Stomach smooth muscle (tissue), 2 donors: ENCODE results near the gene PTPRN2.

Experiments used
- H3K27ac ChIP-seq: one replicate; pipeline ENCODE4 v1.7.0; 2013; ENCODE audit warnings: mild to moderate bottlenecking, low read length, inconsistent platforms
- H3K27me3 ChIP-seq, 2 donors: one replicate each; pipeline ENCODE4 v1.7.0; 2013; ENCODE audit warnings: low read length in 2 of 2; ENCODE audit not compliant: insufficient read depth in 2 of 2, control insufficient read depth in 1 of 2
- H3K36me3 ChIP-seq, 2 donors: one replicate each; pipeline ENCODE4 v1.7.0; 2013; ENCODE audit warnings: low read length in 2 of 2; ENCODE audit not compliant: control insufficient read depth in 2 of 2, insufficient read depth in 2 of 2
- H3K4me1 ChIP-seq: one replicate; pipeline ENCODE4 v1.7.0; 2013; ENCODE audit warnings: low read length; ENCODE audit not compliant: control insufficient read depth, insufficient read depth
- H3K4me3 ChIP-seq, 2 donors: one replicate each; pipeline ENCODE4 v1.7.0; 2013; ENCODE audit warnings: low read length in 2 of 2
- H3K9ac ChIP-seq, 2 donors: one replicate each; pipeline ENCODE4 v1.7.0; 2013; ENCODE audit warnings: low read length in 2 of 2, mild to moderate bottlenecking in 1 of 2
- H3K9me3 ChIP-seq, 2 donors: one replicate each; pipeline ENCODE4 v1.7.0; 2013; ENCODE audit warnings: low read length in 2 of 2; ENCODE audit not compliant: control insufficient read depth in 2 of 2
- donor health status: healthy.
- donor health status: Pancreatic carcinoma.

Gene PTPRN2

DNA sequence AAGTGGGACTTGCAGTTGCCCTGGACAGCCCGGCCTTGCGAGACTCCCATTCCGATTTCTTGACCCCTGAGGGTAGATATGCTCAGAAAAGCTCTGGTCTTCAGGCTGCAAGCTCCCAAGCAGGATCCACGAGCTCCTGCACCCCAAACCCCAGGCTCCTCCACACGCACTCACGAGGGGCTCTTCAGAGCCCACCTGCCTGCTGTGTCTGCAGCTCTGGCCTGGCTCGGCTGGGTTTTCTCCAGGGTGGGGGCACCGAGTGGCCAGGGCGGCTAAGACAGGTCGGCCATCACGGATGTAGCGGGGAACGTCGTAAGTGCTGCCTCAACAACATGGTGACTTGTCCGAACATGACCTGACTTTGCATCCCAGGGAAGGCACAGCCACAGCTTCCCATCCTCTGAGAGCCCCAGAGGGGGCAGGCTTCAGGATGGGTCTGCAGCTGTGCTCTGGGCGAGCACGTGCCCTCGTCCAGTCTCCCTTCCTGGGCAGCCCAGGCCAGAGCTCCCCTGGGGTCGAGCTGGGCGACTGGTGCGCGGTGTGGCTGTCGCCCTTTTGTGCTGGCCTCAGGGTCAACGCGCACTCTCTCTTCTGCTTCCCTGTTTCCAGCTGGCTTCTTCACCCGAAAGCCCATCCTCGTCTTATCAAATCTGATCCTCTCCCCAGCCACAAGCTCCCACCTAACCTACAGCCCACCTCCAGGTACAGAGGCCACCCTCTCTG, 835.5 kb downstream of the PTPRN2 start:
- Histone ChIP-seq H3K9me3 (peaks cover 0 to 3% of the 10 kb centered on the region in 2 donors), H3K9ac (no peak overlapping the region), H3K27me3 (no peaks in the 10 kb centered on the region), H3K4me3 (no peak overlapping the region), H3K27ac (no peak overlapping the region), H3K36me3 (no peaks in the 10 kb centered on the region), H3K4me1 (no peaks in the 10 kb centered on the region)

DNA sequence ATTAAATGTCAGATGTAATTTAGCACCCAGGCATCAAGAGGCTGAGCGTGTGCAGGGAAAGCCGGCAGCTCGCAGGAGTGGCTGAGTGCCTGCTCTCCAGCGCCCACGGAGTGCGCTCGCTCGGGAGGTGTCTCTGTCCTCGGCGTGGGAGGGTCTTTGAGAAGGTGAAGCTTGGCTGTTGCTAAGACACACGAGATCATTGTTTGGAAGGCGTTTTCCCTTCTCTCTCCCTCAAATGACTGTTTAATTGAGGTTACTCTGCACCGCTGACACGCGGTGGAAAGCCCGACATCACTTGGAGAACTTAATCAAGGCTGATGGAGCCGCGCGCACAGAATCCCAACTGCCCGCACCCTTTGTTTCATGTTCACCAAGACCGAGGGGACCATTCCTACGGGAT, 836.2 kb downstream of the PTPRN2 start:
- no peak overlapping the region for H3K9ac ChIP-seq
- no peak overlapping the region for H3K4me3 ChIP-seq
- no peaks in the 10 kb centered on the region for H3K27me3 ChIP-seq
- no peaks in the 10 kb centered on the region for H3K4me1 ChIP-seq
- H3K9me3 ChIP-seq = peaks cover 0 to 3% of the 10 kb centered on the region in 2 donors
- H3K27ac ChIP-seq = no peak overlapping the region
- no peaks in the 10 kb centered on the region for H3K36me3 ChIP-seq

DNA sequence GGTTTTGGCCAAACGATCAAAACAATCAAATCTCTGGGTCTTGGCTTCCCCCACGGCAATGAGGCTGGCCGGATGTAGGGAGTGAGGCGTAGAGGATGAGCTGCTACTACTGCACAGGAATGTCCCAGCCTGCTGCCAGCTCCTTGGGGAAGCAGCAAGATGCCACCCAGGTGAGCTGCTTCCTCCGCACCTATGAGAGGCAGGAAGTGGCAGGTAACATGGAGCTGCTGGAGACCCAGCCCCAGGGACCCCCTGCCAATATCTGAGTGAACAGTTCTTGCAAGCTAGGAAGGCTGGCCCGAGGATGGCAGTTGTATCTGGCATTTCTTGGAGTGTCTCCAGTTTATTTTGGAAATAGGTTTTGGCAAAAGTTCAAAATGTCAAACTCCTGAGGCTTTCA, 837.3 kb downstream of the PTPRN2 start:
- Histone ChIP-seq H3K9ac (no peak overlapping the region), H3K4me1 (no peaks in the 10 kb centered on the region), H3K9me3 (no peaks in the 10 kb centered on the region), H3K27ac (no peak overlapping the region), H3K4me3 (no peak overlapping the region), H3K27me3 (no peaks in the 10 kb centered on the region), H3K36me3 (no peaks in the 10 kb centered on the region)

DNA sequence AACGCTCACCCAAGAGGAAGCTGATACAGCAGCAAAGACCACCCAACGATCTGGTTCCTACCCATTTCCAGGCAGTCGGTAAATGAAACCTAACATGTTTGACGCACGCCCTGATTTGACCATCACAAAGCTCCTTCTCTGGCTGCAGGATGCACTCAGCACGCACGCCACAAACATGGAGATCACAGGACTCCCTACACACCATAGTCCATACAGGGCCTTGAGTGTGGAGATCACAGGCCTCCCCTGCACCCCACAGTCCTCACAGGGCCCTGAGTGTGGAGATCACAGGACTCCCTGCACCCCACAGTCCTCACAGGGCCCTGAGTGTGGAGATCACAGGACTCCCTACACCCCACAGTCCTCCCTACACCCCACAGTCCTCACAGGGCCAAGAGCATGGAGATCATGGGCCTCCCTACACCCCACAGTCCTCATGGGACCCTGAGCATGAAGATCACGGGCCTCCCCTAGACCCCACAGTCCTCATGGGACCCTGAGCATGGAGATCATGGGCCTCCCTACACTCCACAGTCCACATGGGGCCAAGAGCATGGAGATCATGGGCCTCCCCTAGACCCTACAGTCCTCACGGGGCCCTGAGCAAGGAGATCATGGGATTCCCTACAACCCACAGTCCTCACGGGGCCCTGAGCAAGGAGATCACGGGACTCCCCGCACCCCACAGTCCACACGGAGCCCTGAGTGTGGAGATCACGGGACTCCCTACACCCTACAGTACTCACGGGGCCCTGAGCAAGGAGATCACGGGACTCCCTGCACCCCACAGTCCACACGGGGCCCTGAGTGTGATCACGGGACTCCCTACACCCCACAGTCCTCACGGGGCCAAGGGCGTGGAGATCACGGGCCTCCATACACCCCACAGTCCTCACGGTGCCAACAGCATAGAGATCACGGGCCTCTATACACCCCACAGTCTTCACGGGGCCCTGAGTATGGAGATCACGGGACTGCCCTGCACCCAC, 841.6 kb downstream of the PTPRN2 start:
- H3K4me1 ChIP-seq = no peaks in the 10 kb centered on the region
- H3K4me3 ChIP-seq = no peak overlapping the region
- no peaks in the 10 kb centered on the region for H3K9me3 ChIP-seq
- no peak overlapping the region for H3K27ac ChIP-seq
- no peaks in the 10 kb centered on the region for H3K27me3 ChIP-seq
- H3K36me3 ChIP-seq = no peaks in the 10 kb centered on the region
- H3K9ac ChIP-seq = no peak overlapping the region

DNA sequence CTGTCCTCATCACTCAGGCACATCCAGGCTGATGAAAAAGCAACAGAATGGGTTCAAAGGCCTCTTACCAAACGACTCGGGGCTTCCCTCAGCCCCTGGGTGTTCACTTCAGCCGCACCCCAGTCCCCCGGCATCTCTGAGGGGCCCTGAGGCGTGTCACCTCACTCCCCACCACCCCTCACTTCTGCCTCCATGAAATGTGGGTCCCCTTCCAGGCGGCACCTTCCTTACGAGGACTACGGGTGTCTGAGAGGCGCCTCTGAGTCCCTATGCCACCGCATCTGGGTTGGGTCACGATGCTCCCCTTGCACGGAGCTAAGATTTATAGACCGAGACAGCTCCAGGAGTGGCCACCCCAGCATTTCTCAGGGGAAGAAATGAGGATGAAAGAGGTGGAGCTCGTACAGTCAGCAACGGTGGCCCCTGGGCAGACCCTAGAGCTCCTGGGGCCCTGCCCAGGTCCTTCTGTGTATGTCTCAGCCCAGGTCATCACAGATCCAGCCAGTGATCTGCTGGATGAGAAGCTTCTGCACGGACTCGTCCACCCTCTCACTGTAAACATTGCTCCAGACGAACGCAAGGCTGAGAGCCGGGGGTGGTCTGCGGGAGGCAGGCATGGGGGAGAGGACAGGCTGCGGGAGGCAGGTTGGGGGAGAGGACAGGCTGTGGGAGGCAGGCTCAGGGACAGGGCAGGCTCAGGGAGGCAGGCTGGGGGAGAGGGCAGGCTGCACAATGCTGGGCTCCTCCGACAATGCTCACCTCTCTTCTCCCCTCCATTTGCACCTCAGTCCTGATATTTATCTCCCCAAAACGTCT, 842.6 kb downstream of the PTPRN2 start:
- Histone ChIP-seq H3K36me3 (no peaks in the 10 kb centered on the region), H3K27me3 (no peaks in the 10 kb centered on the region), H3K9me3 (no peaks in the 10 kb centered on the region), H3K9ac (no peak overlapping the region), H3K4me3 (no peak overlapping the region), H3K4me1 (no peaks in the 10 kb centered on the region), H3K27ac (no peak overlapping the region)

DNA sequence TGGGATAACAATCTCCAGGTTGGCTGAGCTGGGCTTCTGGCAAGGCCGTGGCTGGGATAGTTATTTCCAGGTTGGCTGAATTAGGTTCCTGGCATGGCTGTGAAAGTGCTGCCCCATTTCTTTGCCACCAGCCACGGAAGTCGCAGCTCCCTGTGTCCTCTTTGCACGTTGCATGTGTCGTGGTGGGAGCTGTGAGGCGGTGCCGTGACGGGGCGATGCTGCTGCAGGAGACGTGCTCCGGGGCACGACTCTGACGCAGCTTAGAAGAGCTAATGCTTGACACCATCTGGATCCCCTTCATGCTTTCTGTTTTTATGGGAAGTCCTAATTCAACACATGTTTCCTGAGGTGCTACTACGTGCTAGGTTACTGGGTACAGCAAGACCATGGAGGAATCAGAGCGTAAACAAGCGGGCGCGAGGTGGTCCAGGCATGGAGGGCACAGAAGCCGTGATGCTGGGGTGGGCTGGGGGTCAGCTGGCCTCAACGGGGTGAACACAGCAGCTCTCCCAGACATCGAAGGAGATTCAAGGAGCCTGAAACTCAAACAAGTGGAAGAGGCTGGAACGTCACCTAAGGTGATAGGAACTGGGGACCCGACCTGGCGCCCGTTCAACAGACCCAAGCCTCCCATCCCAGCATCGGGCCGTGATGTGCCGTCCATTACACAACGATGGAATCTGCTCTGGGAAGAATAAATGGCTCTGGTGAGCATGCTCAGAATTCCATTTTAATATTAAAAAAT, 843.7 kb downstream of the PTPRN2 start:
- Histone ChIP-seq H3K27me3 (peaks cover 5% of the 10 kb centered on the region in 2 donors), H3K36me3 (no peaks in the 10 kb centered on the region), H3K27ac (no peak overlapping the region), H3K9me3 (no peaks in the 10 kb centered on the region), H3K9ac (no peak overlapping the region), H3K4me1 (no peaks in the 10 kb centered on the region), H3K4me3 (no peak overlapping the region)

DNA sequence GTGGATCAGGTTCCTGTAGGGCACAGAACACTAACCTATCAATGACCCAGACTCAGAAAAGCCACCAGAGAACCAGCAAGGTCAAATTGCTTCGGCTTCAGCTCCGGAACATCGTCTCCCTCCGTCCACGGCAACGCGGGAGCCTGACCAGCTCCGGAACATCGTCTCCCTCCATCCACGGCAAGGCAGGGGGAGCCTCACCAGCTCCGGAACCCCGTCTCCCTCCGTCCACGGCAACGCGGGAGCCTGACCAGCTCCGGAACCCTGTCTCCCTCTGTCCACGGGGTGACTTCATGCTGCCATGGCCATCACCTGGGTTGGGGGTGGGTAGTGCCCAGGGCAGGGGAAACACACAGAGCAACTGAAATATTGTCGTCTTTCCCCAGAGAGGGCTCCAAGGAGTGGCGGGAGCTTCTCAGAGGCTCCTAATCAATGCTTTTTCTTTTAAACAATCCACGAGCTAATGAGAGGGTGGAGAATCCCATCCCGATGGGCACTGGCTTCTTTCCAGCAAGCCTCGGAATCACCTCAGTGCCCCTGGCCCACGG, 847.3 kb downstream of the PTPRN2 start:
- Histone ChIP-seq H3K27me3 (peaks cover 6 to 9% of the 10 kb centered on the region in 2 donors), H3K4me3 (no peak overlapping the region), H3K4me1 (no peaks in the 10 kb centered on the region), H3K27ac (no peak overlapping the region), H3K9me3 (no peaks in the 10 kb centered on the region), H3K36me3 (no peaks in the 10 kb centered on the region), H3K9ac (no peak overlapping the region)

DNA sequence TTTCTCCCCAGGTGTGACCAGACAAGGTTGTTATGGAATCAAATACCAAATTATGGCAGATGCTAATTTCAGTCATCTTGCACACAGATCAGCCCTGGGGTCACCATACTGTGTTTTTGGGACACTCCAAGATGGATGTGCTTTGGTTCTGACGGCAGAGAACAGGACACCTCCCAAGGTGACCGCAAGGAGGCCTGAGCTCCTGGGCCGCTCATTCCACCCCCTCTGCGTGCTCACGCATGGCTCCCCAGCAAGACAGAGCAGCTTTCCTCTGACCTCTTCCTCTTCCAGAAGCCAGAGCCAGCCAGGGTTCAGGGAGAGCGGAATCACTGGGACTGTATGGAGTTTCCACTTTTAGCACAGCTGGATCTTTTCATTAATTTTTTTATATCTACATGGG, 848.0 kb downstream of the PTPRN2 start:
- Histone ChIP-seq H3K4me1 (no peaks in the 10 kb centered on the region), H3K9me3 (no peaks in the 10 kb centered on the region), H3K27me3 (peaks cover 7 to 11% of the 10 kb centered on the region in 2 donors), H3K27ac (no peak overlapping the region), H3K4me3 (no peak overlapping the region), H3K36me3 (no peaks in the 10 kb centered on the region), H3K9ac (no peak overlapping the region)

DNA sequence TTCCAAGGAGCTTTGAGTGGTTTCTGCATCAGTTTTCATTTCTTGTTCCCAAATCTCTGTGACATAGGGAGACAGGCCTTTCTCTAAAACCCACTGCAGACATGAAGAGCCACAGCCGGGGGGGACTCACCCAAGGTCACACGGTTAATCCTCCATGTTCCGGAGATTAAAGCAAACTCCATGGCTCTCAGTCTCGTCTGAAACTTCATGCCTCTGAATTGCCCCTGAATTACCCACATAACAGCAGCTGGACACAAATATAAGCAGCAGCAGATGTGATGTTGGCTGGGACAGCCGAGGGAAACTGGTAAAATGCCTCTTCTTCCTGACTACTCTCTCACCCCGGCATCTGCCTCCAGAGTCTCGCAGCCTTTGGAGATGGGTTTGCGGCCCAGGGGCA, 848.6 kb downstream of the PTPRN2 start:
- Histone ChIP-seq H3K4me3 (no peak overlapping the region), H3K9me3 (no peaks in the 10 kb centered on the region), H3K9ac (no peak overlapping the region), H3K27ac (no peak overlapping the region), H3K27me3 (peaks cover 9 to 11% of the 10 kb centered on the region in 2 donors), H3K4me1 (no peaks in the 10 kb centered on the region), H3K36me3 (no peaks in the 10 kb centered on the region)

DNA sequence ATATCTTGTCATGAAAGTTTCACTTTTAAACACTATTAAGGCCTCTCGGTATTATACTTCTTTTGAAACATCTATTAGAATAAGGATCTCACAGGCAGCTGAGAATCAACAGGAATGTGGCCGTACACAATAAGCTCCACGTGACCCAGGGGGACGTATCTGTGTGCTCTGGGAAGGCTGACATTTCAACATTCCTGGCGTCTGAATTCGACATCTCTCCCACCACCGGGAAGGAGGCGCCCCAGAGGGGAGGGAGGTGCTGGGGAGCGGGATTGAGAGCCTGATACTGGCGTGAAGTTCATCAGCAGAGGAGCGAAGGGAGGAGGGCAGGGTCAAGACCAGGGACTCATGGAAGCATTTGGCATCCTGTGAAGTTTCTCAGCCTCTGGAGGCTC, 849.6 kb downstream of the PTPRN2 start:
- no peaks in the 10 kb centered on the region for H3K4me1 ChIP-seq
- H3K27ac ChIP-seq = no peak overlapping the region
- H3K36me3 ChIP-seq = no peaks in the 10 kb centered on the region
- no peak overlapping the region for H3K4me3 ChIP-seq
- H3K9ac ChIP-seq = no peak overlapping the region
- peaks cover 9 to 11% of the 10 kb centered on the region in 2 donors for H3K27me3 ChIP-seq
- H3K9me3 ChIP-seq = no peaks in the 10 kb centered on the region
